IMR-90 (cell line): ENCODE measurements around the gene WWP2. TPM values are rescaled to one million over a fixed set of nuclear protein-coding genes. Genes with fewer than 3 reads are reported as not detected.

Experiments
- ATAC-seq: fragments of 200-7000 bp; cut with Tn5 transposase; 2 replicates; pipeline ENCODE4 v1.9.1; 2020; ENCODE audit warnings: low read depth, mild to moderate bottlenecking, moderate library complexity
- BruUV-seq: library from RNA; stranded (reverse); fragments of 400-500 nt; replicated peaks from 2 replicates; lab custom pipeline; 2021; lab: Mats Ljungman, UMichigan
- CTCF ChIA-PET: fragments of 300-600 bp; formaldehyde crosslinking; extraction: SDS; loops from one replicate; lab custom pipeline; 2021; ENCODE audit warnings: antibody characterized with exemption; lab: Yijun Ruan, JAX
- POLR2A ChIA-PET: fragments of 300-600 bp; sonication (Branson Sonifier 250); formaldehyde crosslinking; loops from one replicate; lab custom pipeline; 2022; ENCODE audit warnings: antibody characterized with exemption; ENCODE audit not compliant: unreplicated experiment; lab: Charles Lee
- DNase-seq: peaks from one replicate; pipeline ENCODE4 v3.0.0; 2013
- H2AFZ ChIP-seq: replicated peaks from 2 replicates; pipeline ENCODE3; 2013; ENCODE audit warnings: low read length, mild to moderate bottlenecking; ENCODE audit not compliant: poor library complexity
- H2AK5ac ChIP-seq: 2 replicates; pipeline ENCODE4 v1.6.1; 2013; ENCODE audit warnings: low read depth, low read length, inconsistent platforms
- H2AK9ac ChIP-seq: replicated peaks from 2 replicates; pipeline ENCODE3; 2013; ENCODE audit warnings: mild to moderate bottlenecking, low read depth, low read length, moderate library complexity; ENCODE audit not compliant: poor library complexity
- H2BK120ac ChIP-seq: 2 replicates; pipeline ENCODE4 v1.6.1; 2013; ENCODE audit warnings: low read depth, low read length, inconsistent platforms
- H2BK15ac ChIP-seq: 3 replicates; pipeline ENCODE4 v1.6.1; 2013; ENCODE audit warnings: low read depth, low read length, inconsistent platforms
- H2BK20ac ChIP-seq: 2 replicates; pipeline ENCODE4 v1.6.1; 2013; ENCODE audit warnings: low read depth, mild to moderate bottlenecking, inconsistent platforms, low read length, moderate library complexity
- H2BK5ac ChIP-seq: 2 replicates; pipeline ENCODE4 v1.6.1; 2013; ENCODE audit warnings: mild to moderate bottlenecking, low read depth, low read length, inconsistent platforms; ENCODE audit not compliant: poor library complexity, severe bottlenecking
- H3K14ac ChIP-seq: replicated peaks from 2 replicates; pipeline ENCODE4 v1.6.1; 2013; ENCODE audit warnings: low read depth, low read length, inconsistent platforms
- H3K18ac ChIP-seq: 2 replicates; pipeline ENCODE4 v1.6.1; 2013; ENCODE audit warnings: low read depth, low read length, control low read depth
- H3K23ac ChIP-seq: 2 replicates; pipeline ENCODE4 v1.6.1; 2013; ENCODE audit warnings: low read depth, low read length, inconsistent platforms
- H3K27ac ChIP-seq: 2 replicates; pipeline ENCODE4 v1.5.1; 2013; ENCODE audit warnings: mild to moderate bottlenecking, control low read depth, low read length; ENCODE audit not compliant: insufficient read depth
- H3K27me3 ChIP-seq: 2 replicates; pipeline ENCODE4 v1.6.1; 2013; ENCODE audit warnings: low read length; ENCODE audit not compliant: control insufficient read depth, insufficient read depth
- H3K36me3 ChIP-seq: 2 replicates; pipeline ENCODE4 v1.6.1; 2013; ENCODE audit warnings: low read length, mixed read lengths; ENCODE audit not compliant: control insufficient read depth, insufficient read depth
- H3K4ac ChIP-seq: 2 replicates; pipeline ENCODE4 v1.6.1; 2013; ENCODE audit warnings: low read depth, low read length, inconsistent platforms
- H3K4me1 ChIP-seq: 2 replicates; pipeline ENCODE4 v1.6.1; 2013; ENCODE audit warnings: low read length, mixed read lengths; ENCODE audit not compliant: control insufficient read depth, insufficient read depth
- H3K4me2 ChIP-seq: 2 replicates; pipeline ENCODE4 v1.6.1; 2013; ENCODE audit warnings: low read depth, mild to moderate bottlenecking, control low read depth, low read length, moderate library complexity
- H3K4me3 ChIP-seq: 2 replicates; pipeline ENCODE4 v1.5.1; 2013; ENCODE audit warnings: low read depth, mild to moderate bottlenecking, control low read depth, low read length, moderate library complexity; ENCODE audit not compliant: insufficient read depth
- H3K56ac ChIP-seq: 2 replicates; pipeline ENCODE4 v1.6.1; 2013; ENCODE audit warnings: low read length, inconsistent platforms; ENCODE audit not compliant: insufficient read depth; ENCODE audit errors: extremely low read depth
- H3K79me1 ChIP-seq, 2 experiments: 2 replicates each; pipeline ENCODE4 v1.6.1; 2013; ENCODE audit warnings: low read length in 2 of 2, inconsistent platforms in 1 of 2, low read depth in 1 of 2
- H3K9ac ChIP-seq: 2 replicates; pipeline ENCODE4 v1.6.1; 2013; ENCODE audit warnings: low read depth, low read length, control low read depth
- H3K9me1 ChIP-seq: 2 replicates; pipeline ENCODE4 v1.6.1; 2013; ENCODE audit warnings: low read length, inconsistent platforms; ENCODE audit not compliant: insufficient read depth
- H3K9me3 ChIP-seq: 2 replicates; pipeline ENCODE4 v1.6.1; 2013; ENCODE audit warnings: low read length; ENCODE audit not compliant: control insufficient read depth, insufficient read depth
- H4K20me1 ChIP-seq: 2 replicates; pipeline ENCODE4 v1.6.1; 2013; ENCODE audit warnings: low read length, inconsistent platforms; ENCODE audit not compliant: insufficient read depth
- H4K5ac ChIP-seq: 2 replicates; pipeline ENCODE4 v1.6.1; 2013; ENCODE audit warnings: mild to moderate bottlenecking, low read depth, low read length, control low read depth
- H4K8ac ChIP-seq, 2 experiments: 2 replicates each; pipeline ENCODE4 v1.6.1; 2013; ENCODE audit warnings: low read depth in 2 of 2, low read length in 2 of 2, control low read depth in 1 of 2, inconsistent platforms in 1 of 2
- H4K91ac ChIP-seq: 2 replicates; pipeline ENCODE4 v1.6.1; 2013; ENCODE audit warnings: low read depth, low read length, inconsistent platforms; ENCODE audit not compliant: insufficient read depth
- BHLHE40 ChIP-seq: fragments of 150-350 bp; IDR thresholded peaks from 2 replicates; pipeline ENCODE4 v1.6.1; 2016; ENCODE audit warnings: mild to moderate bottlenecking, low read depth, low read length
- CEBPB ChIP-seq: IDR thresholded peaks from 2 replicates; pipeline ENCODE4 v1.6.1; 2012; ENCODE audit warnings: low read depth, low read length, improper control_type of control experiment
- CHD1 ChIP-seq: IDR thresholded peaks from 2 replicates; pipeline ENCODE4 v1.6.1; 2012; ENCODE audit warnings: low read depth, low read length, improper control_type of control experiment
- FOS ChIP-seq: fragments of 150-350 bp; IDR thresholded peaks from 2 replicates; pipeline ENCODE4 v1.6.1; 2016; ENCODE audit warnings: low read depth, low read length
- MAFK ChIP-seq: IDR thresholded peaks from 2 replicates; pipeline ENCODE4 v1.6.1; 2012; ENCODE audit warnings: low read depth, low read length, improper control_type of control experiment
- MAZ ChIP-seq: IDR thresholded peaks from 2 replicates; pipeline ENCODE4 v1.6.1; 2012; ENCODE audit warnings: low read depth, mild to moderate bottlenecking, low read length, improper control_type of control experiment, moderate library complexity, borderline replicate concordance
- MXI1 ChIP-seq: IDR thresholded peaks from 2 replicates; pipeline ENCODE4 v1.6.1; 2012; ENCODE audit warnings: low read depth, mild to moderate bottlenecking, low read length, moderate library complexity, borderline replicate concordance
- NFE2L2 ChIP-seq: fragments of 150-350 bp; IDR thresholded peaks from 2 replicates; pipeline ENCODE4 v1.6.1; 2016; ENCODE audit warnings: low read depth, mild to moderate bottlenecking, low read length
- POLR2A ChIP-seq: IDR thresholded peaks from 2 replicates; pipeline ENCODE4 v1.6.1; 2012; ENCODE audit warnings: mild to moderate bottlenecking, low read depth, low read length
- RAD21 ChIP-seq: IDR thresholded peaks from 2 replicates; pipeline ENCODE4 v1.6.1; 2012; ENCODE audit warnings: low read length, improper control_type of control experiment
- RCOR1 ChIP-seq: IDR thresholded peaks from 2 replicates; pipeline ENCODE4 v1.6.1; 2012; ENCODE audit warnings: mild to moderate bottlenecking, low read length, improper control_type of control experiment; ENCODE audit not compliant: insufficient replicate concordance
- RFX5 ChIP-seq: IDR thresholded peaks from 2 replicates; pipeline ENCODE4 v1.8.0; 2012; ENCODE audit warnings: low read depth, mild to moderate bottlenecking, low read length, moderate library complexity
- SMC3 ChIP-seq: fragments of 150-350 bp; IDR thresholded peaks from 2 replicates; pipeline ENCODE4 v1.6.1; 2016; ENCODE audit warnings: low read depth, mild to moderate bottlenecking, antibody characterized with exemption, low read length, moderate library complexity
- WGBS, 2 experiments: methylation state at CpG; one replicate each; pipeline versions ENCODE4 v1.1.5 to v1.1.7; 2013; ENCODE audit warnings: missing lambda C conversion rate in 2 of 2; ENCODE audit not compliant: insufficient read length in 1 of 2; ENCODE audit errors: extremely low coverage in 2 of 2; 5-methylcytosine and 5-hydroxymethylcytosine counted together
- dilution Hi-C: fragments of 300-500 bp; cut with HindIII; formaldehyde crosslinking; loops from one replicate; pipeline ENCODE4 v1.14.3; 2018; ENCODE audit warnings: low sequenced_read_pairs; ENCODE audit not compliant: unreplicated experiment
- in situ Hi-C: fragments of 300-500 bp; cut with MboI; formaldehyde crosslinking; loops from 3 replicates; pipeline ENCODE4 v1.14.3; 2019; ENCODE audit warnings: low sequenced_read_pairs, inconsistent platforms, mixed read lengths
- intact Hi-C: fragments of 100-400 bp; cut with micrococcal nuclease; formaldehyde crosslinking; loops from 2 replicates; pipeline ENCODE4 v1.10.0; 2022
- polyA plus RNA-seq, 3 experiments: library from polyadenylated mRNA; depleted of rRNA; stranded (reverse); fragments of >200 nt; gene quantifications; 2 replicates each; pipeline ENCODE4 v1.2.3, GENCODE V29; 2012; ENCODE audit warnings: low replicate concordance in 1 of 3
- total RNA-seq: library from RNA; depleted of rRNA; stranded (reverse); fragments of >200 nt; gene quantifications from 2 replicates; pipeline ENCODE4 v1.2.3, GENCODE V29; 2012
- TF ChIP-seq, protein P1 (sequence below): fragments of 150-350 bp; IDR thresholded peaks from 2 replicates; pipeline ENCODE4 v1.6.1; 2017; ENCODE audit warnings: mild to moderate bottlenecking, antibody characterized with exemption, low read length, low read depth
- TF ChIP-seq, protein P2 (sequence below): conservative IDR thresholded peaks from 2 replicates; pipeline ENCODE4 v1.5.1; 2012; ENCODE audit warnings: mild to moderate bottlenecking, low read depth, low read length, improper control_type of control experiment
- TF ChIP-seq, protein P3 (sequence below): fragments of 150-350 bp; IDR thresholded peaks from 2 replicates; pipeline ENCODE4 v1.6.1; 2016; ENCODE audit warnings: low read depth, mild to moderate bottlenecking, low read length, moderate library complexity, borderline replicate concordance

WWP2 gene
- total and polyA plus RNA-seq, 2 of the 4 experiments (the other 2 are of a cell fraction), result 12.7 to 13.7 TPM

DNA sequence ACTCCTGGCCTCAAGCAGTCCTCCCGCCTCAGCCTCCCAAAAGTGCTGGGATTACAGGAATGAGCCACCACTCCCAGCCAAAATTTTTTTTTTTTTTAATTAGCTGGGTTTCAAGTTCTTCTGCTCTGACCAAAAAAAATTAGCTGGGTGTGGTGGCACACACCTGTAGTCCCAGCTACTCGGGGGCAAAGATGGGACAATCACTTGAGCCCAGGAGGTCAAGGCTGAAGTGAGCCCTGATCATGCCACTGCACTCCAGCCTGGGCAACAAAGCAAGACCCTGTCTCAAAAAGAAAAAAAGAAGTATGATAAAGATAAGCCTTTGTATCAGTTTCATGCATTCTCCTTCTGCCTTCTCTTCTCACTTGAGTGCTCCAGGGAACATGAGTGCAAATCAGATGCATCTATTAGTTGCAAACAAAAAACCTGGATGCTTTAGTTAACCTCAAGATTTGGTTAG is 37.7 kb upstream of the WWP2 start:
- Histone ChIP-seq H3K27ac (no peak overlapping the region), H2BK120ac (no peak overlapping the region), H2AK5ac (no peak overlapping the region), H3K36me3 (peaks cover 10% of the 10 kb centered on the region), H2AK9ac (no peak overlapping the region), H3K9ac (no peak overlapping the region; the same call in 1 of the 2 replicates), H3K4me2 (peak overlapping the region; percentile 52), H2BK15ac (no peak overlapping the region), H4K5ac (no peak overlapping the region), H2AFZ (no peak overlapping the region), H3K79me1 (peaks cover 30 to 83% of the 10 kb centered on the region in 2 experiments), H3K18ac (no peak overlapping the region), H2BK20ac (no peak overlapping the region), H3K9me3 (no peaks in the 10 kb centered on the region), H3K56ac (no peak overlapping the region), H3K4me1 (peaks cover 8% of the 10 kb centered on the region; the same call in 1 of the 2 replicates), H3K9me1 (0 out of 2 replicates have a peak, but pooled peaks cover 8% of the 10 kb centered on the region), H3K27me3 (no peaks in the 10 kb centered on the region), H3K23ac (no peak overlapping the region), H3K4ac (no peak overlapping the region), H4K8ac (peak overlapping the region in 1 of 2 experiments; percentile 15; a peak in 1 of 4 replicates), H2BK5ac (no peak overlapping the region), H4K91ac (no peak overlapping the region), H3K4me3 (no peak overlapping the region), H4K20me1 (peaks cover 34% of the 10 kb centered on the region; the same call in 1 of the 2 replicates), H3K14ac (no peak overlapping the region)
- 100% methylated on average over 1 of the region's 2 CpGs; no CpG with 5 or more reads in 1 of the 2 experiments for WGBS, 2 experiments
- POLR2A ChIA-PET, result no interaction called here
- no TSS peak for BruUV-seq
- CTCF ChIA-PET, result interaction anchor here (1.2 to 1.5 kb wide), 2 partner anchors 15 to 30 kb away, joined by 3 to 5 read pairs; partner anchors contain the start of gene NOB1
- intact Hi-C loops, result no loop called here
- ATAC-seq, result no peak
- in situ Hi-C loops, result no loop called here
- dilution Hi-C loops, result no loop called here
- TF ChIP-seq, protein P1, sequence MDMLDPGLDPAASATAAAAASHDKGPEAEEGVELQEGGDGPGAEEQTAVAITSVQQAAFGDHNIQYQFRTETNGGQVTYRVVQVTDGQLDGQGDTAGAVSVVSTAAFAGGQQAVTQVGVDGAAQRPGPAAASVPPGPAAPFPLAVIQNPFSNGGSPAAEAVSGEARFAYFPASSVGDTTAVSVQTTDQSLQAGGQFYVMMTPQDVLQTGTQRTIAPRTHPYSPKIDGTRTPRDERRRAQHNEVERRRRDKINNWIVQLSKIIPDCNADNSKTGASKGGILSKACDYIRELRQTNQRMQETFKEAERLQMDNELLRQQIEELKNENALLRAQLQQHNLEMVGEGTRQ, result no peak
- TF ChIP-seq MAFK (no peak), RCOR1 (no peak), BHLHE40 (no peak), RFX5 (no peak), SMC3 (no peak), MAZ (no peak), NFE2L2 (no peak), FOS (no peak), POLR2A (no peak), CEBPB (no peak), MXI1 (no peak), RAD21 (no peak), CHD1 (no peak)
- TF ChIP-seq, protein P2, sequence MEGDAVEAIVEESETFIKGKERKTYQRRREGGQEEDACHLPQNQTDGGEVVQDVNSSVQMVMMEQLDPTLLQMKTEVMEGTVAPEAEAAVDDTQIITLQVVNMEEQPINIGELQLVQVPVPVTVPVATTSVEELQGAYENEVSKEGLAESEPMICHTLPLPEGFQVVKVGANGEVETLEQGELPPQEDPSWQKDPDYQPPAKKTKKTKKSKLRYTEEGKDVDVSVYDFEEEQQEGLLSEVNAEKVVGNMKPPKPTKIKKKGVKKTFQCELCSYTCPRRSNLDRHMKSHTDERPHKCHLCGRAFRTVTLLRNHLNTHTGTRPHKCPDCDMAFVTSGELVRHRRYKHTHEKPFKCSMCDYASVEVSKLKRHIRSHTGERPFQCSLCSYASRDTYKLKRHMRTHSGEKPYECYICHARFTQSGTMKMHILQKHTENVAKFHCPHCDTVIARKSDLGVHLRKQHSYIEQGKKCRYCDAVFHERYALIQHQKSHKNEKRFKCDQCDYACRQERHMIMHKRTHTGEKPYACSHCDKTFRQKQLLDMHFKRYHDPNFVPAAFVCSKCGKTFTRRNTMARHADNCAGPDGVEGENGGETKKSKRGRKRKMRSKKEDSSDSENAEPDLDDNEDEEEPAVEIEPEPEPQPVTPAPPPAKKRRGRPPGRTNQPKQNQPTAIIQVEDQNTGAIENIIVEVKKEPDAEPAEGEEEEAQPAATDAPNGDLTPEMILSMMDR, result no peak
- TF ChIP-seq, protein P3, sequence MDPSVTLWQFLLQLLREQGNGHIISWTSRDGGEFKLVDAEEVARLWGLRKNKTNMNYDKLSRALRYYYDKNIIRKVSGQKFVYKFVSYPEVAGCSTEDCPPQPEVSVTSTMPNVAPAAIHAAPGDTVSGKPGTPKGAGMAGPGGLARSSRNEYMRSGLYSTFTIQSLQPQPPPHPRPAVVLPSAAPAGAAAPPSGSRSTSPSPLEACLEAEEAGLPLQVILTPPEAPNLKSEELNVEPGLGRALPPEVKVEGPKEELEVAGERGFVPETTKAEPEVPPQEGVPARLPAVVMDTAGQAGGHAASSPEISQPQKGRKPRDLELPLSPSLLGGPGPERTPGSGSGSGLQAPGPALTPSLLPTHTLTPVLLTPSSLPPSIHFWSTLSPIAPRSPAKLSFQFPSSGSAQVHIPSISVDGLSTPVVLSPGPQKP, result no peak
- DNase-seq, result no peak
